LNCAP (cell line): ENCODE results near the gene ZFP57.

Experiments
- CTCF ChIP-seq: fragments of 450-650 bp; IDR thresholded peaks from 2 replicates; pipeline ENCODE4 v1.5.1; 2017; ENCODE audit warnings: mild to moderate bottlenecking

The ZFP57 gene

DNA sequence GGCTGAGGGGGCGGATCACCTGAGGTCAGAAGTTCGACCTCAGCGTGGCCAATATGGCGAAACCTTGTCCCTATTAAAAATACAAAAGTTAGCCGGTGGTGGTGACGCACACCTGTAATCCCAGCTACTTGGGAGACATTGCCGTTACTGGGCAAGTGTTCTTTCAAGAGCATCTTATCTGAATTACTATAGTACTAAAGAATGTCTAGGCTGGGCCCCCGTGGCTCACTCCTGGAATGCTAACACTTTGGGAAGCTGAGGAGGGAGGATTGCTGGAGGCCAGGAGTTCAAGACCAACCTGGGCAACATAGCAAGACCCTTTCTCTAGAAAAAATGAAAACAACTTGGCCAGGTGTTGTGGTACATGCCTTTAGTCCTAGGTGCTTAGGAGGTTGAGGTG, 859 bp upstream of the ZFP57 start:
- no peak for TF ChIP-seq CTCF

GRCh38 chr6:29680416-29680815, 536 bp downstream of the ZFP57 start:
- no peak for TF ChIP-seq CTCF

DNA sequence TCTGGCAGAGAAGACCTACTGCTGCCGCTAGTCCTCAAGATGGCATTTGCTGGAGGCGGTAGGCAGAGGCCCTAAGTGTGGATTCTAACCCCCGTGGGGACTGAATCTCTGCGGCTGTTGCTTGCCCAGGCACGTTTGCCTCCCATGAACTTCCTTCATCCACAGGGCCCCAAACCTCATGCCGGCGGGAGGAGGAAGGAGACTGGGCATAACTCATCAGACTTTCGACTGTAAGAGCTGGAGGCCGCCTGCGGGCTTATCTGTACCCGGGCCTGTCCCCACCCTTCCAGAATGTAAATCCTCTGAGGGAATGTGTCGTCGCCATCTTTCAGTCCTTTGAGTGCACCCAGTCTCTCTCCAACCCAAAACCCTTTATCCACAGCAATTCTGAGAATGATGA, 990 bp downstream of the ZFP57 start:
- no peak for TF ChIP-seq CTCF

GRCh38 chr6:29678114-29678513, 2.8 kb downstream of the ZFP57 start:
- TF ChIP-seq CTCF, result no peak

DNA sequence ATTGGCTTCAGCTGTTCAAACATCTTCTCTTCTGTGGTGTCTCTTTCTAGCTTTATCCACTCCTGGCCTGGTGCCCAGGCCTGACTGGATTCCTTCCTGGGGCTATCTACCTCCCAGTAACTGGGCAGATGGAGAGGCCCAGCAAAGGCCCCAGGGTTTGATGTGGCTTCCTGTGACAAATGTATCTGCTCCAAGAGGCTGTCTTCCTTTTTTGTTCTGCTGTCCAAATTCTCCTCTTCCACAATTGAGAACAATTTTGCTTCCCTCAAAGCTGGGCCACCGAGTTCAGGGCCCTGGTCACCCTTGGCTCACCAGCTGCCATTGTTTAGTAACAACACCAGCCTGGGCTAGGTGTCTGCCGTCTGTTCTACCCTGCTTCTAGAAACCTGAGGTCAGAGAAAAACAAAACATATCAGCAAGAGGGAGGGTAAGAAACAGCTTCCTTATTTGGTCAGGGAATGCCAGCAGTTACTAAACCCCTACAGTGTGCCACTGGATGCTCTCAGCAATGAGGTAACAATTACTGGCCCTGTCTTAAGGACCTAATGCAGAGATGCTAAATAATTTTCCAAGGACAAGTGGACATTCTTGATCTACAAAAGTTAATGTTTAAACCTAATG, 3.9 kb downstream of the ZFP57 start:
- TF ChIP-seq CTCF, result no peak

DNA sequence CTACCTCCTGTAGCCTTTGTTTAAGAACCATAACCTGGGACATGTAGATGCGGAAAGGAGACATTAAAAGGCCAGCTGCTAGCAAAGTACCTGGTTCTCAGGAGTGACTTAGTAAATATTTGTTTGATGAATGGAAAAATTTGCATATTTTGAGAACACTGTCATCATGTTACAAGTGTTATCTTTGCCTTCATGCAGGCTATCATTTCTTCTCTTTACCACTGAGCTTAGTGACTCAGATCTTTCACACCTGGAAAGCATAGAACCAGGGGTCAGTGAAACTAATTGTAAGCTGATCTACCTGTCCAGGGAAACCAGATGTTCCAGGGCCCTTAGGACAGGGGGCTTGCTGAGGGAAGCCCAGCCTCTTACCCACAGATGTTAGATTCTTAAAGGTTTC, 5.4 kb downstream of the ZFP57 start:
- TF ChIP-seq CTCF, result no peak

- TF ChIP-seq CTCF, result no peak
Observed at GRCh38 chr6:29674008-29674407, 6.9 kb downstream of the ZFP57 start.

GRCh38 chr6:29673161-29673560, 7.8 kb downstream of the ZFP57 start:
- TF ChIP-seq CTCF, result no peak
